ENCODE measurements around the gene SLC13A3. TPM values are rescaled to one million over a fixed set of nuclear protein-coding genes. Genes with fewer than 3 reads are reported as not detected.

SLC13A3 gene
- total RNA-seq, 4 donors from 2014 or later = 0.34 to 1.5 (median 1.0) TPM

DNA sequence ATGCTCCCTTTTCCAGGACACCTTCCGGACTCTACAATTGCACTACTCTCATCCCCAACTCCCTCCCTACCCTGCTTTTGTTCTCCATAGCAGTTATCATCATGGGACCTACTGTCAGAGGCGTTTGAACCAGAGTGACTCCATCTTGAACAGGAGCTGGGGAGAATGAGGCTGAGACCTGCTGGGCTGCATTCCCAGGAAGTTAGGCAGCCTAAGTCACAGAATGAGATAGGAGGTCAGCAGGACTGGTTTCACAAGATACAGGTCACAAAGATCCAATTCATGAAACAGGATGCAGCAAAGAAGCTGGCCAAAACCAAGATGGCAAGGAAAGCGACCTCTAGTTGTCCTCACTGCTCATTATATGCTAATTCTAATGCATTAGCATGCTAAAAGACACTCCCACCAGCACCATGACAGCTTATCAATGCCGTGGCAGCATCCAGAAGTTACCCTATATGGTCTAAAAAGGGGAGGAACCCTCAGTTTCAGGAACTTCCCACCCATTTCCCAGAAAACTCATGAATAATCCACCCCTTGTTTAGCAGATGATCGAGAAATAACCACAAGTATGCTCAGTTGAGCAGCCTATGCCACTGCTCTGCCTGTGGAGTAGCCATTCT lies 15.6 kb downstream of the SLC13A3 start:
- Histone ChIP-seq H3K4me3 (no peak overlapping the region), H3K27ac (no peak overlapping the region), H3K9me3 (no peaks in the 10 kb centered on the region), H3K36me3 (no peaks in the 10 kb centered on the region), H3K27me3 (peaks cover 0 to 12% (median 0%) of the 10 kb centered on the region in 4 donors), H3K4me1 (peaks cover 0 to 7% (median 0%) of the 10 kb centered on the region in 3 donors)
- intact Hi-C loops (cut with DNase I) = no loop called here
- no peak for TF ChIP-seq POLR2A (IDR thresholded peaks at IDR 0.05)
- TF ChIP-seq, protein P1, sequence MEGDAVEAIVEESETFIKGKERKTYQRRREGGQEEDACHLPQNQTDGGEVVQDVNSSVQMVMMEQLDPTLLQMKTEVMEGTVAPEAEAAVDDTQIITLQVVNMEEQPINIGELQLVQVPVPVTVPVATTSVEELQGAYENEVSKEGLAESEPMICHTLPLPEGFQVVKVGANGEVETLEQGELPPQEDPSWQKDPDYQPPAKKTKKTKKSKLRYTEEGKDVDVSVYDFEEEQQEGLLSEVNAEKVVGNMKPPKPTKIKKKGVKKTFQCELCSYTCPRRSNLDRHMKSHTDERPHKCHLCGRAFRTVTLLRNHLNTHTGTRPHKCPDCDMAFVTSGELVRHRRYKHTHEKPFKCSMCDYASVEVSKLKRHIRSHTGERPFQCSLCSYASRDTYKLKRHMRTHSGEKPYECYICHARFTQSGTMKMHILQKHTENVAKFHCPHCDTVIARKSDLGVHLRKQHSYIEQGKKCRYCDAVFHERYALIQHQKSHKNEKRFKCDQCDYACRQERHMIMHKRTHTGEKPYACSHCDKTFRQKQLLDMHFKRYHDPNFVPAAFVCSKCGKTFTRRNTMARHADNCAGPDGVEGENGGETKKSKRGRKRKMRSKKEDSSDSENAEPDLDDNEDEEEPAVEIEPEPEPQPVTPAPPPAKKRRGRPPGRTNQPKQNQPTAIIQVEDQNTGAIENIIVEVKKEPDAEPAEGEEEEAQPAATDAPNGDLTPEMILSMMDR (IDR thresholded peaks at IDR 0.05) = no peak
- DNase-seq = no peak
- 67 to 78% methylated on average over 5 of the region's 5 CpGs for WGBS, 2 donors

DNA sequence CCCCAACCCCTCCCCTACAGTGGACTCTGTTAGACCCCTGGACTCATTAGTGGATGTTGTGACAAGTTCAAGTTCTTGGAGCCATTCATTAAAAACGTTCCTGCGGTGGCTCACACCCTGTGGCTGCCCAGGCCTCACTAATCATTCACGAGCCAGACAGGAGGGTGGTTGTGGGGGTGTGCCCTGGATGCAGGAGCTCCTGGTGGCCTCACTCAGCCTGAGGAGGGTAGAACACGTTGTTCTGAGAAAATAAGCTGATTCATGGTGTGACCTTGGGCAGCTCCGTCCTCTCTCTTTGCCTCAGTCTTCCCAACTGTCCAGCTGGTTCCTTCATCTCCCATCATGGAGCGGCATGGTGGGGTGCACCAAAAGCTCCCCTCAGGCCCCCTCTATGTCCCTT lies 16.7 kb downstream of the SLC13A3 start:
- H3K9me3 ChIP-seq = peaks cover 0 to 11% (median 0%) of the 10 kb centered on the region in 3 donors
- H3K4me3 ChIP-seq = no peak overlapping the region
- no peak for DNase-seq
- H3K36me3 ChIP-seq = no peaks in the 10 kb centered on the region
- H3K27me3 ChIP-seq = peaks cover 0 to 12% (median 0%) of the 10 kb centered on the region in 4 donors
- WGBS, 2 donors = 66 to 68% methylated on average over 4 to 6 of the region's 6 CpGs
- H3K4me1 ChIP-seq = peaks cover 0 to 7% (median 0%) of the 10 kb centered on the region in 3 donors
- intact Hi-C loops (cut with DNase I) = no loop called here
- TF ChIP-seq POLR2A (IDR thresholded peaks at IDR 0.05) = no peak
- TF ChIP-seq, protein P1 (IDR thresholded peaks at IDR 0.05) = no peak
- no peak overlapping the region for H3K27ac ChIP-seq

DNA sequence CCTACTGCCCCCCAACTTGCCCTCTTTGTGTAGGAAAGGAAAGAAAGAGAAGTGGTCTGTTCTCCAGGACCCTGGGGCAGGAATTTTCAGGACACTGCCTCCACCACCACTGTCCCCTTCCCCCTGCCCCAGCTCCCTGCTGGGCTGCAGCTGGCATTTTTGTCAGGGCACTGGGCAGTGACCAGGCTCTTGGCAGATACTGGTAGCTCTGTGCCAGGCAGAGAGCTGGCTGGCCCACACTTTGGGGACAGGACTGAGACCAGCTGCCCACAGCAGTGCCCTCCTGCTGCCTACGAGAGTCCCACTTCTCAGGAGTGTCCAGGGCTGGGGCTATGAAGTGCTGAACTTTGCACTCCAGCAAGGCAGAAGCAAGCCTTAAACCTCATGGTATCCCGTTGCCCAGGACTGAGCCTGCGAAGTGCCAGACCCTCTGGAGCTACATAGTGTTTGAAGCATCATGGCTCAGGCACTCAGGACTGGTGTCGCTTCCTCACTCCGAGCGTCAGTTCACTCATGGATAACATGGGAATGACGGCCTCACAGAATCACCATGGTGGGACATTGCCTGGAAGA lies 19.3 kb downstream of the SLC13A3 start:
- DNase-seq = no peak
- H3K27ac ChIP-seq = no peak overlapping the region

DNA sequence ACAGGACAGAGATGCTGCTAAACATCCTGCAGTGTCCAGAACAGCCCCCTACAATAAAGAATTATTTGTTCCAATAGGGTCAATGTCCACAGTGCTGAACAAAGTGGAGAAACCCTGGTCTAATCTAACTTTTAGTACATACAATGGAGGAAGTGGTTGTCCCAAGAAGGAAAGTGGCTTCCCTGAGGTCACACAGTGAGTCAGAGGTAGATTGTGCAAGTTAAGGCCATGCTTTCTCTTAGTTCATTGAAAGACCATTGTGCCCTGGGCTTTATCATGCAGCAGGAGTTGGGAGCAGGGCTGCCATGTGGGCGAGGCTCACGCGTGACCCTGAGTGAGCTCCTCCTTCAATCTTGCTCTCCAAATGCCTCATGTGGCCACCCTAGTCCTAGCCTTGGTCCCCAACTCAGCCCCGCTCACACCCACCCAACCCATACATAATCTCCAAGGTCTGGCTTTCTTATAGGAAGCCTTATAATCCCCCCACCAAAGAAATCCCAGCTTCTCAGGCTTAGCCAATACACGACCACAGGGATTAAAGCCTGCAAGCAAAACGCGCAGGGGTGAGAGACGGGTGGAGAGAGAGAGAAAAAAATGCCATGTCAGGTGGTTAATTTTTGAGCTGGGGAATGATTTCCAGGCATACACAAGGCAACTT lies 19.9 kb downstream of the SLC13A3 start:
- 77 to 86% methylated on average over 8 of the region's 8 CpGs for whole genome bisulfite sequencing, 2 donors
- TF ChIP-seq, protein P1 (IDR thresholded peaks at IDR 0.05) = no peak
- no peak for TF ChIP-seq POLR2A (IDR thresholded peaks at IDR 0.05)
- H3K27me3 ChIP-seq = peaks cover 0 to 25% (median 0%) of the 10 kb centered on the region in 4 donors
- H3K27ac ChIP-seq = no peak overlapping the region
- peaks cover 0 to 18% (median 0%) of the 10 kb centered on the region in 3 donors for H3K9me3 ChIP-seq
- H3K4me3 ChIP-seq = no peak overlapping the region
- H3K4me1 ChIP-seq = peaks cover 0 to 7% (median 0%) of the 10 kb centered on the region in 3 donors
- H3K36me3 ChIP-seq = no peaks in the 10 kb centered on the region
- no peak for DNase-seq
- intact Hi-C loops (cut with DNase I) = no loop called here

More for the DNA sequence above, 19.3 kb downstream of the SLC13A3 start:
- Histone ChIP-seq H3K4me1 (peaks cover 0 to 7% (median 0%) of the 10 kb centered on the region in 3 donors), H3K36me3 (no peaks in the 10 kb centered on the region), H3K9me3 (peaks cover 0 to 18% (median 0%) of the 10 kb centered on the region in 3 donors), H3K27me3 (peaks cover 0 to 19% (median 0%) of the 10 kb centered on the region in 4 donors), H3K4me3 (no peak overlapping the region)
- intact Hi-C loops (cut with DNase I) = no loop called here
- WGBS, 2 donors = 75 to 100% methylated on average over 2 to 4 of the region's 7 CpGs
- TF ChIP-seq, protein P1 (IDR thresholded peaks at IDR 0.05) = no peak
- TF ChIP-seq POLR2A (IDR thresholded peaks at IDR 0.05) = no peak

DNA sequence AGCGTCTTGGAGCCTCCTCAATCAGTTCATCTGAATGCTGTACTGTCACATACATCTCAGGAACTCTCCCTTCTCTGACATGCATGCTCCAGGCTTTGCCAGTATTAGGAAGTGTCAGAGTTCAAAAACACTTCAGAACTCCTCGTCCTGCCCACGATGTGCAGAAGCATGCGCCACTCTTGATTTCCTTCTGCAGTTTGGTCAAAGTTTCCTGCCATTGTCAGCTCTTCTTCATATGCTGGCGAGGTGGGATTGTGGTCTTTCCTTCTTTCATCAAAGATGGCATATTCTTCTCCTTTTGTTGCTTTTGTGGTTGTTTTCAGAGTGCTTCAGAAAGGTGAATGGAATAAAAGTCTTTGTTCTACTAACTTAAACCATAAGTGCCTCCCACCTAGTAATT lies 21.0 kb downstream of the SLC13A3 start:
- no peaks in the 10 kb centered on the region for H3K36me3 ChIP-seq
- WGBS, 2 donors = 63 to 77% methylated on average over 5 of the region's 5 CpGs
- H3K27ac ChIP-seq = no peak overlapping the region
- peaks cover 0 to 22% (median 0%) of the 10 kb centered on the region in 4 donors for H3K27me3 ChIP-seq
- TF ChIP-seq POLR2A (IDR thresholded peaks at IDR 0.05) = no peak
- TF ChIP-seq, protein P1 (IDR thresholded peaks at IDR 0.05) = no peak
- no peak overlapping the region for H3K4me3 ChIP-seq
- H3K9me3 ChIP-seq = peaks cover 0 to 18% (median 0%) of the 10 kb centered on the region in 3 donors
- intact Hi-C loops (cut with DNase I) = no loop called here
- peaks cover 0 to 7% (median 0%) of the 10 kb centered on the region in 3 donors for H3K4me1 ChIP-seq
- no peak for DNase-seq
